NCI-H82 treated with DMSO at 0.1 percent for 48 hours (cell line): Measurements from ENCODE around the gene SMYD3.
A peak's percentile ranks its signal among the peaks of the same experiment; 100 is the strongest.

Experiments used
- DNase-seq: peaks from one replicate; lab custom pipeline; 2025; ENCODE audit not compliant: unreplicated experiment; lab: John Stamatoyannopoulos, UW

The SMYD3 gene

DNA sequence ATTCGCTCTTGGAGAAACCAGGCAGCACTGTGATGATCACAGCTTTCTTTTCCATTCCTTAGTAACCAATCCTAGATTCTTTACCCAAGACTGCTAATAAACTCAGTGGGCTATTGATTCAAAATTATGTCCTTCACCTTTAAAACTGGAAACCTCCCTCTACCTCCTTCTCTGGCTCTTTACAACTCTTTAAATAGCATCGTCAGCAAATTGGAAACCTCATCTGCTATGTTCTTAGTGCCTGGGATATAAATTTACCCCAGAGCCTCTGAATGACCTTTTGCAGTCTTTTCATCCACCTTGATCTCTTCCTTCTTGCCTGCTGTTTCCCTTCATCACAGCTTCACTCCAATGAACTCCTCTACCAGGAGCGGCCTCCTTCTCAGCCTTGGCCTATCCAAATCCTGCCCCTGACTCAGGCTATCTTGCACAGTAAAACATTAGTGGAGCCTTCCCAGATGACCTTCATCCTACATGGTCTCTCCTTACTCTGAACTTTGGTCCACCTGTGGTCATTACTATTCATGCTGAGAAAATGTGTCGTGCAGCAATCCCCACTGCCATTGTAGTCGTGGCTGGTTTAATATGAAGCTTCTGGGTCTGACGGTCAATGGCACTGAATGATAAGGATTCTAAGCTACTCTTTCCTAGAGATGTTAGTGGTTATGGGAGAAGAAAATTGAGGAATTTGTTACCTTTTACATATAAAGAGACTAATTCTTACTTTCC lies 644.1 kb downstream of the SMYD3 start:
- DNase-seq = no peak

GRCh38 chr1:245860657-245861544 lies 646.2 kb downstream of the SMYD3 start:
- peak; percentile 35 for DNase-seq

GRCh38 chr1:245859493-245860114 lies 647.5 kb downstream of the SMYD3 start:
- DNase-seq = no peak

GRCh38 chr1:245858722-245859492 lies 648.2 kb downstream of the SMYD3 start:
- no peak for DNase-seq

DNA sequence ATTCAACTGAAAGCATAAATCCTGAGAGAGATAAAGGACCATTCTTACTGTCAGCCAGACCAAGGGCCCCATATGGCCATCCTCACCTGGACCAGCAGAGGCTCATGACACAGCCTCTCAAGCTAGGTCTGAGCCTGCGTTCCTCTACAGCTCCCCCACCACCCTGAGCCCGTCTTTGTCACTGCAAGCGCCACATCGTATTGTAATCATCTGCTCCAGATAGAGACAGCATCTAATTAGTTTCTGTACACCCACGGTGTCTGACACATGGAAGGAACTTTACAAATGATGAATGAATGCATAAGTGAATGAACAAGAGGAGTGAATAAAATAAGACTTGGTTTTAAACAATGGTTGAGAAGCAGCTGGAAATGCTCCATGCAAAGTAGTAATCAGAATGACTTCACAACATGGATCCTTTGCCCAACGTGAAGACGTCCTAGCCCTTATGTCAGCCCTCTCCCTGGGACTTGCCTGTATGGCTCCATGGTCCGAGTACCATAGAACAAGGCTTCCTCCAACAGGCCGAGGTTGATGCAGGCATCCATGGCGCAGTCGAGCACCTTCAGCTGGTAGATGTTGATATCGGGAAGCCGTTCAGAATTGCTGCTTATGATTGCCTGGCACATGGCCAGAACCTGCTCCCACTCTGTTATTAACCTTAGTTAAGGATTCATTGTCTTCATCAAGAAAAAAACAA lies 648.9 kb downstream of the SMYD3 start:
- no peak for DNase-seq

DNA sequence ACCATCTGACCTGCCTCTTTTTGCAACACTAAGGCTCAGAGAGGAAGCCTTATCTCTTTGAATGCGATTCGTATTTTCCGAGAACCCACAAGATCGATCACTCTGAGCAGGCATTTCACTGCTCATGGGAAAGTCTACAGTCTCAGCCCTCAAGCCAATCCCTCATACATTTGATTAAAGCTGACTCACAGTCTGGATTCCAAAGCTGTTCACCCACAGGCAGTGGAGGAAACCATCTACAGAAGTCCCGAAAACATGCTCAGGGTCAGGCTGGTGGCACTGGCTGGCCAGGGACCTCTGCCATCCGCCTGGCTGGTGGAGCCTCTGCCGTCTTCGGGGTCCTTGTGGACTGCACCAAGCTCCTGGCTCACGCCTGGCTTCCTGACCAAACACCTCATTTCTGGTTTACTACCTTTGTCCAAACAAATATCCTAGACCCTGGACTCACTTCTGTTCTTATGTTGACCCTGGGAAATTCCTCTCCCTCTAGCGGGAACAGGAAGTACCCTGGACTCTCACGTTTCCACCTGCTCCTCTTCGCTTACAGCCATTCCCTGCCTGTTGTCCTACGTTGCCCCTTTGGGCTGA lies 650.0 kb downstream of the SMYD3 start:
- no peak for DNase-seq

GRCh38 chr1:245855846-245856730 lies 651.0 kb downstream of the SMYD3 start:
- no peak for DNase-seq

DNA sequence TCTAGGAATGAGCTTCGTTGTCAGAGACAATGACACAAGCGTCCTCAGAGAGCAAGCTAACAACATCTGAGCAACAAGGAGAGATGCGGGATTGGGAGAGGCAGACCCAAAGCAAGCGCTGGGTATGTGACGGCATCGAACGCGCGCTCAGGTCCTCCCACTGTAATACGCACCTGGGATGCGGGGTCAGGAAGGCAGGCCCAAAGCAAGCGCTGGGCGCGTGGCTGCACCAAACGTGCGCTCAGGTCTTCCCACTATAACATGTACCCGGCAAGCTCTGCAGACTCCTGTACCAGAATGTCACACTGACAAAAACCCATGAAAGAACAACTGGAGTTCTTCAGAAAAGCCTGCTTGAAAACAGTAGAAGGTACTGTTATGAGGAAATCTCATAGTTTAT lies 653.8 kb downstream of the SMYD3 start:
- no peak for DNase-seq

GRCh38 chr1:245843101-245843500 lies 664.0 kb downstream of the SMYD3 start:
- DNase-seq = no peak

- DNase-seq = no peak
Observed at GRCh38 chr1:245842106-245842505, 665.0 kb downstream of the SMYD3 start.

GRCh38 chr1:245840971-245841370 lies 666.1 kb downstream of the SMYD3 start:
- no peak for DNase-seq

DNA sequence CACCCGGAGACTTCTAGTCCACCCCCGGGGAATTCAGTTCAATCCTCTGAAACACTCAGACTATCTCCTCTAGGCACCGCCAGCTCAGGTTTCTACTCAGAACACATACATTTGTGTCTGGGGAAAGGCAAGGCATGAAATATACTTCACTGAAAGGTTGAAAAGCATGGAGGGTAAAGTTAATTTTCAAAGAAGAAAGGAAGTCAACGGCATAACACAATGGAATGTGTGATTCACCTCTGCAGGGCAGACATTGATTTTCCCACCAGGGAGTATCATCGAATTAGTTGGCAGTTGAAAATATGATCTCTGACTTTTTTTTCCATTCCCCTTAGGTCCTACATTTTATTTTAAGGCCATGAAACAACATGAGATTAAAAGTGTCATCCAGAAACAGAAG lies 669.4 kb downstream of the SMYD3 start:
- DNase-seq = no peak

DNA sequence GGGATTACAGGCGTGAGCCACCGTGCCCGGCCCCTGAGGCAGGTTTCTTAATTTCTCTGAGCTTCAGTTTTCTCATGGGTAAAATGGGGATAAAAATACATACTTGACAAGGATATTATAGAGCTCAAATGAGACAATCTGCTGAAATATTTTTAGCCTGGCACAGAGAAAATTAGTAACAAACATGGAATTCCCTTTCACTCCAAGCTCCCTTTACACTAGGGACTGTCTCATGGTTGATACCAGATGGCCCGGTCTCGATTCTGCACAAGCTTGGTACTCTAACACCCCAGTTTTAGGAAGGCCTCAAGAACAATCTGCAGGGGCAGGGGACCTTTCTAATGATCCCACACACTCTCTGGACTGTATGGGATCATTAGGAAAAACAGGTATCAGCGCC lies 671.7 kb downstream of the SMYD3 start:
- DNase-seq = no peak

GRCh38 chr1:245834002-245834401 lies 673.1 kb downstream of the SMYD3 start:
- DNase-seq = no peak

GRCh38 chr1:245832771-245833527 lies 674.1 kb downstream of the SMYD3 start:
- no peak for DNase-seq

- DNase-seq = no peak
Observed at GRCh38 chr1:245831518-245831917, 675.6 kb downstream of the SMYD3 start.

DNA sequence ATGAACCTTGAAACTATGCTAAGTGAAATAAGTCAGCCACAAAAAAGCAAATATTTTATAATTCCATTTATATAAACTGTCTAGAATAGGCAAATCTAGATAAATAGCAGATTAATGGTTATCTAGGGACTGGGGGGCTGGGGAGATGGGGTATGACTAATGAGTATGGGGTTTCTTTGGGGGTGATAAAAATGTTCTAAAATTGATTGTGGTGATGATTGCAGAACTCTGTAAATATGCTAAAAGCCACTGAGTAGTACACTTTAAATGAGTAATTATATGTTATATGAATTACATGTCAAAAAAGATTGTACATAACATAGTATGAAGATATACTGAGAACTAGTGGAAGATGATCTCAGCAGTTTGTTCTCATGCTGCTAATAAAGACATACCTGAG lies 677.3 kb downstream of the SMYD3 start:
- DNase-seq = no peak

GRCh38 chr1:245829194-245829593 lies 677.9 kb downstream of the SMYD3 start:
- no peak for DNase-seq
